H1 (cell line): ENCODE measurements around the gene PLA2G4A. TPM values are rescaled to one million over a fixed set of nuclear protein-coding genes. Genes with fewer than 3 reads are reported as not detected.

Experiments used
- CHD7 ChIP-seq: fragments of 300-600 bp; sonication (generic); IDR thresholded peaks from 2 replicates; pipeline ENCODE4 v1.7.1; 2012; ENCODE audit warnings: low read length, moderate library complexity, mild to moderate bottlenecking, inconsistent platforms; ENCODE audit not compliant: insufficient replicate concordance
- E2F6 ChIP-seq: IDR thresholded peaks from 2 replicates; pipeline ENCODE4 v1.6.1; 2012; ENCODE audit warnings: inconsistent platforms
- polyA plus RNA-seq, 7 experiments: library from polyadenylated mRNA; depleted of rRNA in 3 of 7; stranded (reverse) in 5 of 7; unstranded in 2 of 7; fragments of >200 nt in 5 of 7; fragments of 200-250 nt in 2 of 7; gene quantifications; 1 replicate in 5 of 7; 2 replicates in 1 of 7; 4 replicates in 1 of 7; pipeline versions ENCODE4 v1.2.1 to v1.2.3, GENCODE V29; 2011 to 2013; ENCODE audit warnings: missing spikeins in 2 of 7, mixed read lengths in 2 of 7
- total RNA-seq: library from RNA; stranded (reverse); fragmentation: NEBNext Ultra II Directional; extraction: Animal tissue kit (Norgen Biotek cat#: 25700); gene quantifications from 2 replicates; pipeline ENCODE4 v1.2.1, GENCODE V29; 2021

Gene PLA2G4A
- total and polyA plus RNA-seq, 2 of the 8 experiments (the other 6 are each of a cell fraction or from before 2014, with no cell fraction given): 0.63 to 1.4 TPM

DNA sequence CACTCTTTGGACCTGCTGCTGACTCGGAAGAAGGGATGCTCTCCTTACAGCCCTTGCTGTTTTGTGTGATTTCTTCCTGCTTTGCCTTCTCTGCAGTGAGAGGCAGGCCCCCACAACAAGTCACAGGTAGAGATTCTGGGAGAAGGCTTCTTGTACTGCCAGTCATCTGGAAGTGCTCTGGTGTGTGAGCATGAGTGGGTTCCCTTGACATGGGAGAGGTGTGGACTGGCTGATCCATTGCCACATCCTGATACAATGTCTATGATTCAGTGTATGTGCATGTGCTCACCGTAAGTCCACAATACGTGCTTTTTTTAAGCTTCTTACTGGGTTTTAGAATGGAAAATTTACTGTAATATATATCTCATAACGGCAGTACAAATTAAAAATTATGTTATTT, 46.0 kb upstream of the PLA2G4A start (continued):
- no peak for TF ChIP-seq CHD7
- no peak for TF ChIP-seq E2F6
